ENCODE results near the gene SLC12A4. TPM values are rescaled to one million over a fixed set of nuclear protein-coding genes. Genes with fewer than 3 reads are reported as not detected.
A peak's percentile ranks its signal among the peaks of the same experiment; 100 is the strongest.

The SLC12A4 gene
- total RNA-seq, 2 experiments from 2014 or later, result 32.5 to 38.0 TPM

DNA sequence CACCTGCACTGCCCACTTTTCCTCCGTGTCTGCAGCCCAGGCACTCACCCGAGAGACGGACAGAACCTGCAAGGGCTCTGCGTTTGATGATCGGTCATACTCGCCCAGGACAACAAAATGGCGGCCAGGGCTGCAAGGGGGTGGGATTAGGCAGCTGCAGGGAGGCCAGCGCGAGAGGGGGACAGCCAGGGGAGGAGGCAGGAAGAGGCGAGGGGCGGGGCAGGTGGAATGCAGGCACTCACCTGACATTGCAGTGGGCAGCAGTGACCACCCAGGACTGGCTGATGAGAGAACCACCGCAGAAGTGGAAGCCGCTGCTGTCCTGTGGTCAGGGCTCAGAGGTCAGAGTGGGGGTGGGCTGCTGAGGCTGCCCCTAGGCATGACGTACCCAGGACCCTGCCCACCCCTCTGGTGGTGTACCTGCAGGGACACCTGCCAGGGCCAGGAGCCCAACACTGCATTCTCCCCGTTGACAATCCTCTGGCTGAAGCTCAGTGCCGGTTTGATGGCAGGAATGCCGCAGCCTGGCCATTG lies 37.7 kb downstream of the SLC12A4 start:
- intact Hi-C loops (cut with micrococcal nuclease), result loop anchor here (10.0 kb wide), 1 partner anchor 266 kb away; the partner anchor contains the start of genes ACD, C16orf86, ENKD1 and PARD6A
- ChIA-PET CTCF (interaction anchor here (1.1 to 5.3 kb wide), 4 partner anchors 10 to 115 kb away, joined by 3 to 32 read pairs (median 16); partner anchors contain the start of genes NRN1L and PSKH1), POLR2A (interaction anchor here (0.6 to 1.5 kb wide), 6 partner anchors 8 to 88 kb away, joined by 3 to 6 read pairs (median 3); no protein-coding TSS in a partner anchor)
- TF ChIP-seq, protein P1, sequence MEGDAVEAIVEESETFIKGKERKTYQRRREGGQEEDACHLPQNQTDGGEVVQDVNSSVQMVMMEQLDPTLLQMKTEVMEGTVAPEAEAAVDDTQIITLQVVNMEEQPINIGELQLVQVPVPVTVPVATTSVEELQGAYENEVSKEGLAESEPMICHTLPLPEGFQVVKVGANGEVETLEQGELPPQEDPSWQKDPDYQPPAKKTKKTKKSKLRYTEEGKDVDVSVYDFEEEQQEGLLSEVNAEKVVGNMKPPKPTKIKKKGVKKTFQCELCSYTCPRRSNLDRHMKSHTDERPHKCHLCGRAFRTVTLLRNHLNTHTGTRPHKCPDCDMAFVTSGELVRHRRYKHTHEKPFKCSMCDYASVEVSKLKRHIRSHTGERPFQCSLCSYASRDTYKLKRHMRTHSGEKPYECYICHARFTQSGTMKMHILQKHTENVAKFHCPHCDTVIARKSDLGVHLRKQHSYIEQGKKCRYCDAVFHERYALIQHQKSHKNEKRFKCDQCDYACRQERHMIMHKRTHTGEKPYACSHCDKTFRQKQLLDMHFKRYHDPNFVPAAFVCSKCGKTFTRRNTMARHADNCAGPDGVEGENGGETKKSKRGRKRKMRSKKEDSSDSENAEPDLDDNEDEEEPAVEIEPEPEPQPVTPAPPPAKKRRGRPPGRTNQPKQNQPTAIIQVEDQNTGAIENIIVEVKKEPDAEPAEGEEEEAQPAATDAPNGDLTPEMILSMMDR (IDR thresholded peaks at IDR 0.05), result no peak
- H3K4me3 Mint-ChIP-seq, result no peak overlapping the region
- H3K4me1 Mint-ChIP-seq (ENCODE audit: low read depth), result peaks cover 18% of the 10 kb centered on the region
- no peak for ATAC-seq
- peaks cover 31% of the 10 kb centered on the region for H3K36me3 Mint-ChIP-seq (ENCODE audit: low read depth)
- no peaks in the 10 kb centered on the region for H3K27me3 Mint-ChIP-seq
- DNase-seq, result no peak
- no peak overlapping the region for H3K27ac Mint-ChIP-seq
- H3K9me3 Mint-ChIP-seq, result no peaks in the 10 kb centered on the region

GRCh38 chr16:67930191-67930590 lies 38.2 kb downstream of the SLC12A4 start:
- ChIA-PET POLR2A (interaction anchor here (0.6 to 1.5 kb wide), 5 partner anchors 10 to 87 kb away, joined by 3 to 4 read pairs (median 3); no protein-coding TSS in a partner anchor), CTCF (interaction anchor here (1.1 to 5.3 kb wide), 4 partner anchors 11 to 114 kb away, joined by 3 to 32 read pairs (median 16); partner anchors contain the start of gene NRN1L)
- intact Hi-C loops (cut with micrococcal nuclease), result loop anchor here (10.0 kb wide), 1 partner anchor 265 kb away; the partner anchor contains the start of genes ACD, C16orf86, ENKD1 and PARD6A
- no peak overlapping the region for H3K27ac Mint-ChIP-seq
- TF ChIP-seq, protein P1 (IDR thresholded peaks at IDR 0.05), result no peak
- ATAC-seq (no peak), DNase-seq (no peak)
- H3K36me3 Mint-ChIP-seq (ENCODE audit: low read depth), result peaks cover 26% of the 10 kb centered on the region
- H3K4me3 Mint-ChIP-seq, result no peak overlapping the region
- no peaks in the 10 kb centered on the region for H3K9me3 Mint-ChIP-seq
- H3K4me1 Mint-ChIP-seq (ENCODE audit: low read depth), result peaks cover 15% of the 10 kb centered on the region
- no peaks in the 10 kb centered on the region for H3K27me3 Mint-ChIP-seq

GRCh38 chr16:67928561-67929364 lies 39.7 kb downstream of the SLC12A4 start:
- Mint-ChIP-seq H3K9me3 (no peaks in the 10 kb centered on the region), H3K27me3 (no peaks in the 10 kb centered on the region), H3K4me3 (no peak overlapping the region), H3K27ac (no peak overlapping the region), H3K4me1 (ENCODE audit: low read depth) (peaks cover 1% of the 10 kb centered on the region), H3K36me3 (ENCODE audit: low read depth) (peaks cover 11% of the 10 kb centered on the region)
- intact Hi-C loops (cut with micrococcal nuclease), result loop anchor here (2.0 to 5.0 kb wide), 2 partner anchors 46 to 111 kb away; no protein-coding TSS in a partner anchor
- POLR2A ChIA-PET, result interaction anchor here (1.2 to 2.0 kb wide), 2 partner anchors 21 to 42 kb away, joined by 4 to 6 read pairs; no protein-coding TSS in a partner anchor
- TF ChIP-seq, protein P1 (IDR thresholded peaks at IDR 0.05), result peak; percentile 93
- CTCF ChIA-PET, result interaction anchor here (0.6 to 7.8 kb wide), 19 partner anchors 9 to 260 kb away, joined by 3 to 81 read pairs (median 4); partner anchors contain the start of genes NRN1L and PSKH1
- DNase-seq, result peak; percentile 87
- ATAC-seq, result peak; percentile 96

- peak overlapping the region; percentile 52 for H3K27ac Mint-ChIP-seq
- H3K4me3 Mint-ChIP-seq, result no peak overlapping the region
- H3K4me1 Mint-ChIP-seq (ENCODE audit: low read depth), result no peaks in the 10 kb centered on the region
- H3K27me3 Mint-ChIP-seq, result no peaks in the 10 kb centered on the region
- intact Hi-C loops (cut with micrococcal nuclease), result loop anchor here (2.0 to 5.0 kb wide), 2 partner anchors 45 to 111 kb away; no protein-coding TSS in a partner anchor
- no peak for DNase-seq
- POLR2A ChIA-PET, result interaction anchor here (1.2 to 2.0 kb wide), 2 partner anchors 20 to 42 kb away, joined by 4 to 6 read pairs; no protein-coding TSS in a partner anchor
- H3K36me3 Mint-ChIP-seq (ENCODE audit: low read depth), result peaks cover 8% of the 10 kb centered on the region
- CTCF ChIA-PET, result interaction anchor here (0.6 to 7.8 kb wide), 14 partner anchors 8 to 259 kb away, joined by 3 to 81 read pairs (median 4); partner anchors contain the start of genes NRN1L and PSKH1
- no peaks in the 10 kb centered on the region for H3K9me3 Mint-ChIP-seq
- ATAC-seq, result no peak
- TF ChIP-seq, protein P1 (IDR thresholded peaks at IDR 0.05), result no peak
Measured at GRCh38 chr16:67928147-67928546, 40.3 kb downstream of the SLC12A4 start.
